GM12891 (cell line): ENCODE results near the gene BTBD9.

Experiments
- POLR2A ChIP-seq: IDR thresholded peaks from 2 replicates; pipeline ENCODE4 v1.6.1; 2011; ENCODE audit warnings: low read depth, low read length, control low read depth
- SPI1 ChIP-seq: IDR thresholded peaks from 2 replicates; pipeline ENCODE4 v1.6.1; 2011; ENCODE audit warnings: low read depth, low read length, control low read depth
- TAF1 ChIP-seq: IDR thresholded peaks from 2 replicates; pipeline ENCODE4 v1.6.1; 2011; ENCODE audit warnings: low read depth, low read length, control low read depth

DNA sequence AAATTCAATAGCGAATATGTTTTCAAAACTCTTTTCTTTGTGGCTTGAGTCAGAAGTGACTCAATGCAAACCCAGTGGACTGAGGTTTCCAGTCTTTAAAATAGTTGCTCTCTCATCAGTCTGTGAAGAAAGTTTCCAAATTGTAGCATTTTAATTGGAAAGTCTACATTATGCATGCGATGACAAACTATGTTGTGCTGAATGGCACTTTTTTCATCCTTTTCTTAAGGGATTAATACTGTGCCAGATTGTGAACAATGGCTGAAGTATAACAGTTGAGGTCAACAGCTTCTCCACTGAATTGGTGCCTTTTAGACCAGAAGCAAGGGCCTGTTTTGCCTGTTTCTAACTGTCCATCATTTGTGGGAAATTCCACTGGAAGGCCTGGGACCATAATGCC, 377.1 kb downstream of the BTBD9 start:
- no peak for TF ChIP-seq SPI1
- no peak for TF ChIP-seq POLR2A
- no peak for TF ChIP-seq TAF1
